Astrocyte (in vitro differentiated cells and primary cell): ENCODE measurements around the gene TMEM258.

Experiments used
- CTCF ChIP-seq: IDR thresholded peaks from 2 replicates; pipeline ENCODE4 v1.5.1; 2011; ENCODE audit warnings: low read depth, mild to moderate bottlenecking, inconsistent platforms, low read length, moderate library complexity; ENCODE audit not compliant: insufficient read depth
- EZH2 ChIP-seq: IDR thresholded peaks from 2 replicates; pipeline ENCODE4 v1.6.1; 2012; ENCODE audit warnings: mild to moderate bottlenecking, low read length, inconsistent platforms; ENCODE audit not compliant: insufficient read depth

- peak; percentile 71 for TF ChIP-seq CTCF
- TF ChIP-seq EZH2, result no peak
Measured at GRCh38 chr11:61776561-61777075, 15.8 kb downstream of the TMEM258 start.
